Measurements from ENCODE around the gene GP5.

- TF ChIP-seq POLR2A (IDR thresholded peaks at IDR 0.05) (no peak), POLR2AphosphoS5 (IDR thresholded peaks at IDR 0.05) (no peak), CTCF (IDR thresholded peaks at IDR 0.05) (no peak), EP300 (IDR thresholded peaks at IDR 0.05) (no peak)
Observed at GRCh38 chr3:194382892-194383223, 16.2 kb downstream of the GP5 start.
